MCF 10A (cell line): ENCODE data around the gene MON1B. TPM values are rescaled to one million over a fixed set of nuclear protein-coding genes. Genes with fewer than 3 reads are reported as not detected.
A peak's percentile ranks its signal among the peaks of the same experiment; 100 is the strongest.

Experiments
- Bru-seq: library from RNA; stranded (reverse); fragments of 400-500 nt; gene quantifications from one replicate; lab custom pipeline; 2021; lab: Mats Ljungman, UMichigan
- BruChase-seq, 2 experiments: library from RNA; stranded (reverse); fragments of 400-500 nt; gene quantifications; one replicate each; lab custom pipeline; 2021; lab: Mats Ljungman, UMichigan
- BruUV-seq: library from RNA; stranded (reverse); fragments of 400-500 nt; replicated peaks from 2 replicates; lab custom pipeline; 2021; lab: Mats Ljungman, UMichigan
- CTCF ChIA-PET: fragments of 300-600 bp; sonication (Branson Sonifier 250); formaldehyde crosslinking; extraction: SDS; loops from one replicate; lab custom pipeline; 2021; ENCODE audit warnings: antibody characterized with exemption, inconsistent platforms; lab: Yijun Ruan, JAX
- POLR2A ChIA-PET: fragments of 300-600, 350-650 bp; sonication (Branson Sonifier 250); formaldehyde crosslinking; extraction: SDS; loops from one replicate; lab custom pipeline; 2020; ENCODE audit warnings: antibody characterized with exemption, inconsistent platforms; lab: Yijun Ruan, JAX
- DNase-seq: peaks from one replicate; pipeline ENCODE4 v3.0.0-alpha.2; 2018; ENCODE audit not compliant: unreplicated experiment
- H3K27ac Mint-ChIP-seq: one replicate; pipeline ENCODE4 v1.8.0; 2022; ENCODE audit warnings: mild to moderate bottlenecking, low read depth, mixed read lengths; ENCODE audit not compliant: unreplicated experiment
- H3K27me3 Mint-ChIP-seq: one replicate; pipeline ENCODE4 v1.8.0; 2022; ENCODE audit warnings: mixed read lengths; ENCODE audit not compliant: insufficient read depth, unreplicated experiment
- H3K36me3 Mint-ChIP-seq: one replicate; pipeline ENCODE4 v1.8.0; 2022; ENCODE audit warnings: mild to moderate bottlenecking, moderate library complexity, mixed read lengths; ENCODE audit not compliant: insufficient read depth, unreplicated experiment
- H3K4me1 Mint-ChIP-seq: one replicate; pipeline ENCODE4 v1.8.0; 2022; ENCODE audit warnings: mixed read lengths; ENCODE audit not compliant: insufficient read depth, unreplicated experiment
- H3K4me3 Mint-ChIP-seq: one replicate; pipeline ENCODE4 v1.8.0; 2022; ENCODE audit warnings: mild to moderate bottlenecking, moderate library complexity, mixed read lengths; ENCODE audit not compliant: unreplicated experiment
- H3K9me3 Mint-ChIP-seq: one replicate; pipeline ENCODE4 v1.8.0; 2022; ENCODE audit warnings: mixed read lengths; ENCODE audit not compliant: unreplicated experiment
- intact Hi-C: fragments of 100-400 bp; cut with micrococcal nuclease; formaldehyde crosslinking; loops from 2 replicates; pipeline ENCODE4 v1.14.1; 2022
- long read RNA-seq: library from polyadenylated mRNA; stranded (forward); transcript quantifications from one replicate; pipeline ENCODE4 v2.0.0, GENCODE V29; 2022
- total RNA-seq: library from RNA; stranded (reverse); gene quantifications from 2 replicates; pipeline ENCODE4 v1.2.3, GENCODE V29; 2022
- TF ChIP-seq, protein P1 (sequence below): fragments of 200-600 bp; IDR thresholded peaks from one replicate; pipeline ENCODE4 v1.8.0; 2022; ENCODE audit warnings: antibody characterized with exemption, mild to moderate bottlenecking; ENCODE audit not compliant: unreplicated experiment

Gene MON1B
- total RNA-seq (70.5 and 71.1 TPM in 2 replicates), Bru-seq, nascent RNA (percentile 87 among the genes with signal in this experiment), BruChase-seq, experiment 1, labeled RNA remaining after a 6-hour chase (percentile 97 among the genes with signal in this experiment), BruChase-seq, experiment 2, labeled RNA remaining after a 2-hour chase (percentile 96 among the genes with signal in this experiment)
- long read RNA-seq, full-length matches to known transcripts: 100 of 143 reads
- long read RNA-seq, partial matches to known transcripts: 14 of 143 reads
- long read RNA-seq, other reads (novel, unspliced or antisense): 29 of 143 reads

GRCh38 chr16:77190478-77191258 is at the start of gene MON1B:
Gene MON1B, plus strand, starts transcription at chr16:77191190. Its CDS starts 296 bp downstream, at chr16:77191486.
- TF ChIP-seq, protein P1, sequence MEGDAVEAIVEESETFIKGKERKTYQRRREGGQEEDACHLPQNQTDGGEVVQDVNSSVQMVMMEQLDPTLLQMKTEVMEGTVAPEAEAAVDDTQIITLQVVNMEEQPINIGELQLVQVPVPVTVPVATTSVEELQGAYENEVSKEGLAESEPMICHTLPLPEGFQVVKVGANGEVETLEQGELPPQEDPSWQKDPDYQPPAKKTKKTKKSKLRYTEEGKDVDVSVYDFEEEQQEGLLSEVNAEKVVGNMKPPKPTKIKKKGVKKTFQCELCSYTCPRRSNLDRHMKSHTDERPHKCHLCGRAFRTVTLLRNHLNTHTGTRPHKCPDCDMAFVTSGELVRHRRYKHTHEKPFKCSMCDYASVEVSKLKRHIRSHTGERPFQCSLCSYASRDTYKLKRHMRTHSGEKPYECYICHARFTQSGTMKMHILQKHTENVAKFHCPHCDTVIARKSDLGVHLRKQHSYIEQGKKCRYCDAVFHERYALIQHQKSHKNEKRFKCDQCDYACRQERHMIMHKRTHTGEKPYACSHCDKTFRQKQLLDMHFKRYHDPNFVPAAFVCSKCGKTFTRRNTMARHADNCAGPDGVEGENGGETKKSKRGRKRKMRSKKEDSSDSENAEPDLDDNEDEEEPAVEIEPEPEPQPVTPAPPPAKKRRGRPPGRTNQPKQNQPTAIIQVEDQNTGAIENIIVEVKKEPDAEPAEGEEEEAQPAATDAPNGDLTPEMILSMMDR: no peak
- ChIA-PET POLR2A (interaction anchor here (0.6 to 1.7 kb wide), 14 partner anchors 9 to 1925 kb away, joined by 3 to 23 read pairs (median 4); partner anchors contain the start of gene CHST5), CTCF (interaction anchor here (0.6 kb wide), 2 partner anchors 935 to 1370 kb away, joined by 3 to 4 read pairs; no protein-coding TSS in a partner anchor)
- H3K27me3 Mint-ChIP-seq: no peaks in the 10 kb centered on the region
- H3K4me1 Mint-ChIP-seq: peaks cover 26% of the 10 kb centered on the region
- no TSS peak for BruUV-seq
- peak; percentile 99 for DNase-seq
- H3K27ac Mint-ChIP-seq: peak within 1 kb of the TSS; percentile 98
- no peaks in the 10 kb centered on the region for H3K9me3 Mint-ChIP-seq
- H3K4me3 Mint-ChIP-seq: peak within 1 kb of the TSS; percentile 93
- intact Hi-C loops: no loop called here
- peaks cover 14% of the 10 kb centered on the region for H3K36me3 Mint-ChIP-seq

GRCh38 chr16:77143364-77143763 is 47.6 kb upstream of the MON1B start:
- TF ChIP-seq, protein P1: no peak
- DNase-seq: peak; percentile 30
- no TSS peak for BruUV-seq

DNA sequence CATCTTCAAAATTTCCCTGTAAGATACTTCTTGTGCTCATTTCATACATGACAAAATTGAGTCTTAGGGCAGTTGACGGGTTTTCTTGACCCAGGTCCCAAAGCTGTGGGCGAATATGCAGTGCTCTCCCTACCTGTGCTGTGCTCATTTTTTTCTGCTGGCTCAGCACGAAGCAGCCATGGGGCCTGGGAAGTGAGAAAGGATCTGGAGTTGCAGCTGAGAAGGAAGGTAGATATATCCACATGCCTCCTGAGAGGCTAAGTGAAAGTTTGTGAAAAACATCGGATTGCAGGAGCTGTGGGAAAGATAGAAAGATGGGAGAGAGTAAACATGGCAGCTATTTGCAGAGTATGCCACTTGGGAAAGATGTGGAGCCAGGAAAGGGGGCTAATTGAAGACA is 42.9 kb upstream of the MON1B start:
- DNase-seq: no peak
- no peak overlapping the region for H3K4me3 Mint-ChIP-seq
- intact Hi-C loops: no loop called here
- ChIA-PET POLR2A (no interaction called here), CTCF (no interaction called here)
- H3K27ac Mint-ChIP-seq: no peak overlapping the region
- no peaks in the 10 kb centered on the region for H3K27me3 Mint-ChIP-seq
- no TSS peak for BruUV-seq
- no peaks in the 10 kb centered on the region for H3K36me3 Mint-ChIP-seq
- peaks cover 19% of the 10 kb centered on the region for H3K9me3 Mint-ChIP-seq
- H3K4me1 Mint-ChIP-seq: peaks cover 7% of the 10 kb centered on the region
- TF ChIP-seq, protein P1: no peak

More at GRCh38 chr16:77143364-77143763, 47.6 kb upstream of the MON1B start:
- Mint-ChIP-seq H3K4me1 (peaks cover 8% of the 10 kb centered on the region), H3K4me3 (no peak overlapping the region), H3K27me3 (no peaks in the 10 kb centered on the region), H3K9me3 (peaks cover 10% of the 10 kb centered on the region), H3K36me3 (no peaks in the 10 kb centered on the region), H3K27ac (peak overlapping the region; percentile 49)
- ChIA-PET POLR2A (interaction anchor here (0.6 to 0.7 kb wide), 2 partner anchors 20 to 877 kb away, joined by 3 to 4 read pairs; no protein-coding TSS in a partner anchor), CTCF (no interaction called here)
- intact Hi-C loops: no loop called here
